ENCODE measurements around the gene AGAP3. TPM values are rescaled to one million over a fixed set of nuclear protein-coding genes. Genes with fewer than 3 reads are reported as not detected.

Gene AGAP3
- total RNA-seq, 2 donors from 2014 or later: 52.1 to 62.8 TPM

- Histone ChIP-seq H3K27ac (no peak overlapping the region), H3K9me3 (no peaks in the 10 kb centered on the region), H3K4me1 (ENCODE audit: control insufficient read depth in 1 of 2, low read depth in 2 of 2) (no peaks in the 10 kb centered on the region), H3K36me3 (no peaks in the 10 kb centered on the region), H3K4me3 (no peak overlapping the region), H3K27me3 (replicated peaks; ENCODE audit: insufficient read depth) (no peaks in the 10 kb centered on the region)
- TF ChIP-seq CTCF (IDR thresholded peaks at IDR 0.05): no peak
- no peak for DNase-seq (ENCODE audit: low spot score)
- no peak for ATAC-seq (ENCODE audit: insufficient number of reproducible peaks, low FRiP score, low read depth)
Observed at GRCh38 chr7:151189038-151189437, 102.8 kb downstream of the AGAP3 start.

DNA sequence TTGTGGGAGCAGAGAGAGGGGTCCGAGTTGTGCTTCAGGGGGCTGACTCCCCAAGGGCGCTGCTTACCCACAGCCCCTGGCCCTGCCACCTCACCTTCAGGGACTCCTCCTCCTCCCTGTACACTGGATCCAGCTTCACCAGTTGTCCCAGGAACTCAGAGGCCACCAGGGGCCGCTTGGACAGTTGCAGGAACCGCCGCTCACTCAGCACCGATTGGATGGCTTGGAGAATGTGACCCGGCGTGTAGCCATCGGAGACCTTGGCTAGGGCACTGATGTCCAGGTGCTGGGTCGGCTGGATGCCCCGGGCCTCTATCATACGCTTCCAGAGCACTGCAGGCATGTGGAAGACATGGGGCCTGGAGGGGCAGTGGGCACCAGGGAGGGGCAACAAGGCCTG lies 105.3 kb downstream of the AGAP3 start:
- Histone ChIP-seq H3K9me3 (no peaks in the 10 kb centered on the region), H3K27ac (no peak overlapping the region), H3K36me3 (no peaks in the 10 kb centered on the region), H3K4me3 (no peak overlapping the region), H3K27me3 (replicated peaks; ENCODE audit: insufficient read depth) (no peaks in the 10 kb centered on the region), H3K4me1 (ENCODE audit: control insufficient read depth in 1 of 2, low read depth in 2 of 2) (no peaks in the 10 kb centered on the region)
- no peak for DNase-seq (ENCODE audit: low spot score)
- ATAC-seq (ENCODE audit: insufficient number of reproducible peaks, low FRiP score, low read depth): no peak
- no peak for TF ChIP-seq CTCF (IDR thresholded peaks at IDR 0.05)

DNA sequence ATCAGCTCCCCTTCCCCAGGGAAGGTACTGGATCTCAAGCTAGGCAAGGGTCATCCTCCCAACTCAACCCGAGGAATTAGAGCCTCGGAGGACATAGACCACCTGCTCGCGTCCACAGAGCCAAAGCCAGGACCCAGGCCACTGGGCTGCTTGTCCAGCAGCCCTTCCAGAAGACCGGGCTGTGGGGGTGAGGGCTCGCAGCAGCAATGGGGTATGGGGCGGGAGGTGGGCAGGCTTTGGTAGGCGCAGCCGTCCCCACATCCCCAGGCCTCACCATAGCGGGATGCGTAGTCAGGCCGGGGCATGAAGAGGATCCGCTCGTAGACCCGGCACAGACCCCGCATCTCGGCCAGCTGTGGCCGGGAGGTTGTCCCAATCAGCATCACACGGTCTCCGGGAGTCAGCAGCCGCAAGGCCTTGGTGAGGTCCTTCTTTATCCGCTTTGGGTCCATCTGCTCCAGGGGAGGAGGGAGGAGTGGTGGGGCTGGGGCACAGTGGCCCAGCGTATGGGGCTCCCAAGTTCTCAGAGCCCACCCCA lies 105.8 kb downstream of the AGAP3 start:
- H3K4me3 ChIP-seq: no peak overlapping the region
- H3K27me3 ChIP-seq (replicated peaks; ENCODE audit: insufficient read depth): no peaks in the 10 kb centered on the region
- TF ChIP-seq CTCF (IDR thresholded peaks at IDR 0.05): no peak
- DNase-seq (ENCODE audit: low spot score) (no peak), ATAC-seq (ENCODE audit: insufficient number of reproducible peaks, low FRiP score, low read depth) (no peak)
- H3K9me3 ChIP-seq: no peaks in the 10 kb centered on the region
- H3K36me3 ChIP-seq: no peaks in the 10 kb centered on the region
- no peaks in the 10 kb centered on the region for H3K4me1 ChIP-seq (ENCODE audit: control insufficient read depth in 1 of 2, low read depth in 2 of 2)
- no peak overlapping the region for H3K27ac ChIP-seq

DNA sequence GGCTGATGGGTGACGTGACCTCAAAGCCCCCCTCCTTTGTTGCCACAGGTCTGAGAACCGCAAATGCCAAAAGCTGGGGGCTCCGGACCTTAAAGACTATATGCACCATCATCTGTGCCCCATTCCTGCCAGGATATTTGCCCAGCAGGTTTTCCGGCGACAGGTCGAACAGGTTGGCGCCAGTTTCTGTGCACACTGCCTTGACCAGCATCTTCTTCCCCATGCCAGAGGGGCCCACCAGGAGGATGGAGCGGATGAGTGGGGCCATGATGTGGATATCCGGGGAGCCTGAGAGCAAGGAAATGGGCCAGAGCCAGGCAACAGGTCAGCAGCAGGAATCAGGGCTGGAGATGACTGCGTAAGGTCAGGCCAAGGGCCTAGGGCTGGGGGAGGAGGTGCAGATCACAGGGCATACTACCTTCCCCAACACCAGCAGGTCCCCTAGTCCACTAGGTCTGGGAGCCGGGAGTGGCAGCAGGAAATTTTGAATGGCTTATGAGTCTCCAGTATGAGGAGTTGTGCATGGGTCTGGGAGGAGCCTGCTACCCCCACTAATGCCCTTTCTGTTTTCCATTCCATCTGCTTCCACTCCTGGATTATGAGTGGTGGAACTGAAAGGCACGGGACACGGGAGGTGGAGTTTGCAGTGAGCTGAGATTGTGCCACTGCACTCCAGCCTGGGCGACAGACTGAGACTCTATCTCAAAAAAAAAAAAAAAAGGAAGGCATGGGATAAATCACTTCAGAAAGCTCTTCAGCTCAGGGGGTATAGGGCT lies 107.1 kb downstream of the AGAP3 start:
- Histone ChIP-seq H3K27ac (no peak overlapping the region), H3K36me3 (no peaks in the 10 kb centered on the region), H3K27me3 (replicated peaks; ENCODE audit: insufficient read depth) (no peaks in the 10 kb centered on the region), H3K4me3 (no peak overlapping the region), H3K9me3 (no peaks in the 10 kb centered on the region), H3K4me1 (ENCODE audit: control insufficient read depth in 1 of 2, low read depth in 2 of 2) (no peaks in the 10 kb centered on the region)
- no peak for TF ChIP-seq CTCF (IDR thresholded peaks at IDR 0.05)
- ATAC-seq (ENCODE audit: insufficient number of reproducible peaks, low FRiP score, low read depth) (no peak), DNase-seq (ENCODE audit: low spot score) (no peak)

Other genes starting within 250 kb of the AGAP3 start
- not detected for gene AOC1, start 234.0 kb upstream of the AGAP3 start, total RNA-seq
- 1 to 10 TPM in 1 of 2 donors, not detected in 1; 1.2 TPM for gene KCNH2, start 108.2 kb upstream of the AGAP3 start, total RNA-seq
- 10 to 100 TPM in 1 of 2 donors, 1 to 10 TPM in 1; 8.4 to 18.6 TPM for gene NOS3, start 95.5 kb upstream of the AGAP3 start, total RNA-seq
- 1 to 10 TPM in 1 of 2 donors, not detected in 1; 1.2 TPM for gene ATG9B, start 62.0 kb upstream of the AGAP3 start, total RNA-seq
- 10 to 100 TPM; 34.1 to 35.1 TPM for gene ABCB8, start 58.0 kb upstream of the AGAP3 start, total RNA-seq
- 1 to 10 TPM; 2.0 to 2.8 TPM for gene ASIC3, start 37.9 kb upstream of the AGAP3 start, total RNA-seq
- 1 to 10 TPM; 1.8 to 3.1 TPM for gene CDK5, start 28.6 kb upstream of the AGAP3 start, total RNA-seq
- 100 to 1,000 TPM in 1 of 2 donors, 10 to 100 TPM in 1; 89.1 to 119 TPM for gene SLC4A2, start 26.9 kb upstream of the AGAP3 start, total RNA-seq
- 100 to 1,000 TPM in 1 of 2 donors, 10 to 100 TPM in 1; 59.0 to 110 TPM for gene FASTK, start 5.7 kb upstream of the AGAP3 start, total RNA-seq
- gene TMUB1, start 3.0 kb upstream of the AGAP3 start, total RNA-seq: 10 to 100 TPM; 25.7 to 35.2 TPM
- not detected for gene GBX1, start 81.2 kb downstream of the AGAP3 start, total RNA-seq
- not detected for gene ASB10, start 100.8 kb downstream of the AGAP3 start, total RNA-seq
- not detected for gene H2BK1, start 124.0 kb downstream of the AGAP3 start, total RNA-seq
- 10 to 100 TPM; 25.3 to 44.1 TPM for gene ABCF2, start 140.7 kb downstream of the AGAP3 start, total RNA-seq
- gene CHPF2, start 146.0 kb downstream of the AGAP3 start, total RNA-seq: 10 to 100 TPM; 78.9 to 85.3 TPM
- 100 to 1,000 TPM in 1 of 2 donors, 10 to 100 TPM in 1; 51.1 to 110 TPM for gene SMARCD3, start 162.2 kb downstream of the AGAP3 start, total RNA-seq

Measured in thoracic aorta (tissue), 2 donors.